VCaP (cell line): ENCODE results near the gene FAM171A1.

Experiments
- H3K27ac ChIP-seq: fragments of 450-650 bp; 2 replicates; pipeline ENCODE4 v1.5.1; 2017
- CTCF ChIP-seq: fragments of 450-650 bp; conservative IDR thresholded peaks from 2 replicates; pipeline ENCODE4 v1.5.1; 2017; ENCODE audit warnings: mild to moderate bottlenecking, moderate library complexity

Gene FAM171A1

GRCh38 chr10:15197276-15197675 lies 173.8 kb downstream of the FAM171A1 start:
- TF ChIP-seq CTCF: no peak
- no peak overlapping the region for H3K27ac ChIP-seq

GRCh38 chr10:15196021-15196834 lies 174.9 kb downstream of the FAM171A1 start:
- H3K27ac ChIP-seq: no peak overlapping the region
- TF ChIP-seq CTCF: no peak

- H3K27ac ChIP-seq: no peak overlapping the region
- TF ChIP-seq CTCF: no peak
Measured at GRCh38 chr10:15189133-15189885, 181.8 kb downstream of the FAM171A1 start.

GRCh38 chr10:15188603-15189002 lies 182.5 kb downstream of the FAM171A1 start:
- no peak for TF ChIP-seq CTCF
- no peak overlapping the region for H3K27ac ChIP-seq

- TF ChIP-seq CTCF: no peak
- H3K27ac ChIP-seq: no peak overlapping the region
Measured at GRCh38 chr10:15183689-15184481, 187.2 kb downstream of the FAM171A1 start.

DNA sequence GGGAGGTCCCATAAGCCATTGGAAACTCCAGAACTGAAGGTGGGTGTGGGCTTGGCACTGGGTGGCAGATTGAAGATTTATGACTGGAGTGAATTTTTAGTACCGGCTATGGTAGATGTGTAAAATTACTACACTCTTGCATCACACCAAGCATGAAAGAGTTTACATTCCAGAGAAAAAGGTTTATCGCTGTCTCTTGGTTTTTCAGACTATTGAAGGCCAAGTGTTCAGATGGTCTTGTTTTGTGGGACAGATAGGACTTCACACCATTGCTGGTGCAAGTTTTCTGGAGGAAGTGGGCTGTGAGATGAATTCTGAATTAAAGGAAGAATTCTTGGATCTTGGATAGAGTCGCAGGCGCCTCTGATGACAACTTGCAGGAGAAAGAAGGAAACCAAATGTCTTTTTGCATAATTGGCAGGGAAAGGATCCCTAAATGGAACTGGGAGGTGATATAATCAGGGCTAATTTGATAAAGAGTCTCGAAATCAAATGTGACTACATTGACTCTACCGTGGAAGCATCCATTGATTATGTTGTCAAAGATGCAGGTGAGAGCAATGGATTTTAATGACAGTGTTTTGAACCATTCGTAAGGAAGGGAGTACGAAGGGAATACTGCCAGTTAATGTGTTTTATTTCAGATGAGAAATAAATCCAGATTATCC lies 188.4 kb downstream of the FAM171A1 start:
- H3K27ac ChIP-seq: no peak overlapping the region
- TF ChIP-seq CTCF: no peak
